ENCODE measurements around the gene GAB2. TPM values are rescaled to one million over a fixed set of nuclear protein-coding genes. Genes with fewer than 3 reads are reported as not detected.

Gene GAB2
- total RNA-seq, 4 donors from 2014 or later = 18.0 to 42.4 (median 26.0) TPM

- TF ChIP-seq EP300 (IDR thresholded peaks at IDR 0.05) = no peak
- TF ChIP-seq, protein P1, sequence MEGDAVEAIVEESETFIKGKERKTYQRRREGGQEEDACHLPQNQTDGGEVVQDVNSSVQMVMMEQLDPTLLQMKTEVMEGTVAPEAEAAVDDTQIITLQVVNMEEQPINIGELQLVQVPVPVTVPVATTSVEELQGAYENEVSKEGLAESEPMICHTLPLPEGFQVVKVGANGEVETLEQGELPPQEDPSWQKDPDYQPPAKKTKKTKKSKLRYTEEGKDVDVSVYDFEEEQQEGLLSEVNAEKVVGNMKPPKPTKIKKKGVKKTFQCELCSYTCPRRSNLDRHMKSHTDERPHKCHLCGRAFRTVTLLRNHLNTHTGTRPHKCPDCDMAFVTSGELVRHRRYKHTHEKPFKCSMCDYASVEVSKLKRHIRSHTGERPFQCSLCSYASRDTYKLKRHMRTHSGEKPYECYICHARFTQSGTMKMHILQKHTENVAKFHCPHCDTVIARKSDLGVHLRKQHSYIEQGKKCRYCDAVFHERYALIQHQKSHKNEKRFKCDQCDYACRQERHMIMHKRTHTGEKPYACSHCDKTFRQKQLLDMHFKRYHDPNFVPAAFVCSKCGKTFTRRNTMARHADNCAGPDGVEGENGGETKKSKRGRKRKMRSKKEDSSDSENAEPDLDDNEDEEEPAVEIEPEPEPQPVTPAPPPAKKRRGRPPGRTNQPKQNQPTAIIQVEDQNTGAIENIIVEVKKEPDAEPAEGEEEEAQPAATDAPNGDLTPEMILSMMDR (IDR thresholded peaks at IDR 0.05) = no peak
- TF ChIP-seq POLR2A (IDR thresholded peaks at IDR 0.05; ENCODE audit: low read depth) = no peak
- no peak for TF ChIP-seq POLR2AphosphoS5 (IDR thresholded peaks at IDR 0.05)
- Histone ChIP-seq H3K4me3 (no peak overlapping the region), H3K4me1 (peaks cover 8 to 21% (median 14%) of the 10 kb centered on the region in 4 donors), H3K27ac (replicated peaks in 1 of 4) (no peak overlapping the region), H3K27me3 (no peaks in the 10 kb centered on the region), H3K36me3 (peaks cover 4 to 34% (median 20%) of the 10 kb centered on the region in 4 donors), H3K9me3 (no peaks in the 10 kb centered on the region)
- DNase-seq (ENCODE audit: extremely low spot score) = no peak
- intact Hi-C loops (cut with DNase I) = no loop called here
Observed at GRCh38 chr11:78248903-78249302, 168.7 kb downstream of the GAB2 start.

- intact Hi-C loops (cut with DNase I) = no loop called here
- 96% methylated on average over 3 of the region's 3 CpGs for WGBS
- H3K27me3 ChIP-seq = no peaks in the 10 kb centered on the region
- peak; percentile 64 for DNase-seq (ENCODE audit: extremely low spot score)
- H3K9me3 ChIP-seq = no peaks in the 10 kb centered on the region
- H3K27ac ChIP-seq (replicated peaks in 1 of 4) = no peak overlapping the region
- TF ChIP-seq, protein P1 (IDR thresholded peaks at IDR 0.05) = no peak
- TF ChIP-seq POLR2AphosphoS5 (IDR thresholded peaks at IDR 0.05) = no peak
- TF ChIP-seq POLR2A (IDR thresholded peaks at IDR 0.05; ENCODE audit: low read depth) = no peak
- TF ChIP-seq EP300 (IDR thresholded peaks at IDR 0.05) = no peak
- H3K4me1 ChIP-seq = peaks cover 8 to 21% (median 14%) of the 10 kb centered on the region in 4 donors
- no peak overlapping the region for H3K4me3 ChIP-seq
- peaks cover 4 to 34% (median 20%) of the 10 kb centered on the region in 4 donors for H3K36me3 ChIP-seq
Observed at GRCh38 chr11:78248191-78248590, 169.4 kb downstream of the GAB2 start.

DNA sequence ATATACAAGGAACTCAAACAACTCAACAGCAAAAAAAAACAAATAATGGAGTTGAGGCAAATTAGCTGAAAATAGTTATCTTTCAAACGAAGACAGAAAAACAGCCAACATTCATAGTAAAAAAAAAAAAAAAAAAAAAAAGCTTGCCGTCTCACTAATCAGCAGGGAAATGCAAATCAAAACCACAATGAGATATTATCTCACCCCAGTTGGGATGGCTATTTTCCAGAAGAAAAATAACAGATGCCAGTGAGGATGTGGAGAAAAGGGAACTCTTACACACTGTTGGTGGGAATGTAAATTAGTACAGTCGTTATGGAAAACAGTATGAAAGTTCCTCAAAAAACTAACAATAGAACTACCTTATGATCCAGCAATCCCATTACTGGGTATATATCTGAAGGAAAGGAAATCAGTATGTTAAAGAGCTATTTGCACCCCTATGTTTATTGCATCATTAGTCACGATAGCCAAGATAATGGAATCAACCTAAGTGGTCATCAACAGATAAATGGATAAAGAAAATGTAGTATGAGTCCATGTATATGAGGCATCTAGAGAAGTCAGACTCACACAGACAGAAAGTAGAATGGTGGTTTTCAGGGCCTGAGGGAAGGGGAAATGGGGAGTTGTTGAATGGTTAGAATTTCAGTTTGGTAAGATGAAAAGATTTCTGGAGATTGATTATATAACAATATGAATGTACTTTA is 172.9 kb downstream of the GAB2 start:
- no peak for DNase-seq (ENCODE audit: extremely low spot score)
- 52% methylated on average over 4 of the region's 4 CpGs for WGBS
- TF ChIP-seq, protein P1 (IDR thresholded peaks at IDR 0.05) = no peak
- TF ChIP-seq POLR2A (IDR thresholded peaks at IDR 0.05; ENCODE audit: low read depth) = no peak
- no peak for TF ChIP-seq EP300 (IDR thresholded peaks at IDR 0.05)
- no peak for TF ChIP-seq POLR2AphosphoS5 (IDR thresholded peaks at IDR 0.05)
- peaks cover 4 to 30% (median 15%) of the 10 kb centered on the region in 4 donors for H3K36me3 ChIP-seq
- no peak overlapping the region for H3K4me3 ChIP-seq
- intact Hi-C loops (cut with DNase I) = no loop called here
- no peaks in the 10 kb centered on the region for H3K4me1 ChIP-seq
- no peak overlapping the region for H3K27ac ChIP-seq (replicated peaks in 1 of 4)
- H3K27me3 ChIP-seq = no peaks in the 10 kb centered on the region
- H3K9me3 ChIP-seq = peaks cover 0 to 4% (median 0%) of the 10 kb centered on the region in 4 donors

- TF ChIP-seq EP300 (IDR thresholded peaks at IDR 0.05) (no peak), POLR2A (IDR thresholded peaks at IDR 0.05; ENCODE audit: low read depth) (no peak), POLR2AphosphoS5 (IDR thresholded peaks at IDR 0.05) (no peak)
- TF ChIP-seq, protein P1 (IDR thresholded peaks at IDR 0.05) = no peak
- Histone ChIP-seq H3K27ac (replicated peaks in 1 of 4) (no peak overlapping the region), H3K4me1 (no peaks in the 10 kb centered on the region), H3K27me3 (no peaks in the 10 kb centered on the region), H3K4me3 (no peak overlapping the region), H3K36me3 (peaks cover 4 to 26% (median 12%) of the 10 kb centered on the region in 4 donors), H3K9me3 (peaks cover 0 to 4% (median 0%) of the 10 kb centered on the region in 4 donors)
- WGBS = 79% methylated on average over 2 of the region's 2 CpGs
- intact Hi-C loops (cut with DNase I) = no loop called here
- peak; percentile 29 for DNase-seq (ENCODE audit: extremely low spot score)
Observed at GRCh38 chr11:78244080-78244479, 173.5 kb downstream of the GAB2 start.
